Neural progenitor cell (in vitro differentiated cells): ENCODE results near the gene RBM15. TPM values are rescaled to one million over a fixed set of nuclear protein-coding genes. Genes with fewer than 3 reads are reported as not detected.

ENCODE experiments used
- DNase-seq: peaks from one replicate; pipeline ENCODE4 v3.0.0-alpha.2; 2016; ENCODE audit warnings: low spot score
- H2AFZ ChIP-seq: fragments of 200-600 bp; sonication (generic); replicated peaks from 2 replicates; pipeline ENCODE4 v1.6.1; 2016; ENCODE audit warnings: antibody characterized with exemption
- H3F3A ChIP-seq: fragments of 200-600 bp; sonication (generic); 2 replicates; pipeline ENCODE4 v1.6.1; 2016; ENCODE audit warnings: antibody characterized with exemption, low read depth
- H3K27ac ChIP-seq: fragments of 200-600 bp; sonication (generic); 2 replicates; pipeline ENCODE4 v1.5.1; 2016; ENCODE audit warnings: mild to moderate bottlenecking
- H3K27me3 ChIP-seq: fragments of 200-600 bp; sonication (generic); 2 replicates; pipeline ENCODE4 v1.6.1; 2016; ENCODE audit warnings: mild to moderate bottlenecking, moderate library complexity
- H3K36me3 ChIP-seq: fragments of 200-600 bp; sonication (generic); 2 replicates; pipeline ENCODE4 v1.5.1; 2016
- H3K4me1 ChIP-seq: fragments of 200-600 bp; sonication (generic); 2 replicates; pipeline ENCODE4 v1.6.1; 2016; ENCODE audit warnings: mixed run types
- H3K4me2 ChIP-seq: fragments of 200-600 bp; sonication (generic); 2 replicates; pipeline ENCODE4 v1.6.1; 2016
- H3K4me3 ChIP-seq: fragments of 200-600 bp; sonication (generic); 2 replicates; pipeline ENCODE4 v1.5.1; 2016
- H3K79me2 ChIP-seq: fragments of 200-600 bp; sonication (generic); 2 replicates; pipeline ENCODE4 v1.6.1; 2016; ENCODE audit warnings: low read depth
- H3K9ac ChIP-seq: fragments of 200-600 bp; sonication (generic); 2 replicates; pipeline ENCODE4 v1.6.1; 2016
- H3K9me3 ChIP-seq: fragments of 200-600 bp; sonication (generic); 2 replicates; pipeline ENCODE4 v1.5.1; 2016; ENCODE audit warnings: low read depth
- H4K20me1 ChIP-seq: fragments of 200-600 bp; sonication (generic); 2 replicates; pipeline ENCODE4 v1.6.1; 2016; ENCODE audit warnings: low read depth
- H3K27ac Mint-ChIP-seq: 3 replicates; pipeline ENCODE4 v1.8.0; 2021; ENCODE audit warnings: mixed read lengths
- H3K27me3 Mint-ChIP-seq: 2 replicates; pipeline ENCODE4 v1.8.0; 2022; ENCODE audit warnings: low read depth, mild to moderate bottlenecking, inconsistent platforms, moderate library complexity, mixed read lengths; ENCODE audit not compliant: insufficient read depth
- H3K36me3 Mint-ChIP-seq: 3 replicates; pipeline ENCODE4 v1.8.0; 2021; ENCODE audit warnings: mixed read lengths
- H3K4me1 Mint-ChIP-seq: 3 replicates; pipeline ENCODE4 v1.8.0; 2021; ENCODE audit warnings: mixed read lengths
- H3K4me3 Mint-ChIP-seq: 3 replicates; pipeline ENCODE4 v1.8.0; 2021; ENCODE audit warnings: mild to moderate bottlenecking, moderate library complexity, mixed read lengths
- H3K9me3 Mint-ChIP-seq: 3 replicates; pipeline ENCODE4 v1.8.0; 2020; ENCODE audit warnings: mixed read lengths
- CTCF ChIP-seq: fragments of 200-600 bp; sonication (generic); IDR thresholded peaks from 2 replicates; pipeline ENCODE4 v1.5.1; 2017; ENCODE audit warnings: antibody characterized with exemption, mild to moderate bottlenecking
- EZH2 ChIP-seq: fragments of 200-600 bp; sonication (generic); IDR thresholded peaks from 2 replicates; pipeline ENCODE4 v1.6.1; 2017; ENCODE audit warnings: antibody characterized with exemption, mild to moderate bottlenecking, moderate library complexity
- EZH2phosphoT487 ChIP-seq: fragments of 200-600 bp; sonication (generic); IDR thresholded peaks from 2 replicates; pipeline ENCODE4 v1.6.1; 2017; ENCODE audit warnings: antibody characterized with exemption
- total RNA-seq: library from RNA; depleted of rRNA; stranded (reverse); fragments of >200 nt; gene quantifications from 2 replicates; pipeline ENCODE4 v1.2.3, GENCODE V29; 2015; ENCODE audit warnings: low replicate concordance

Gene RBM15
- total RNA-seq, 1 donor from 2014 or later, result 66.9 TPM

- TF ChIP-seq EZH2 (no peak), CTCF (no peak), EZH2phosphoT487 (no peak)
- Histone ChIP-seq H3K36me3 (peaks cover 26% of the 10 kb centered on the region), H3K9ac (no peak overlapping the region), H3K4me3 (no peak overlapping the region), H3K27ac (no peak overlapping the region), H3K79me2 (peaks cover 100% of the 10 kb centered on the region), H2AFZ (no peak overlapping the region), H3K4me1 (peaks cover 8% of the 10 kb centered on the region), H3F3A (no peaks in the 10 kb centered on the region), H4K20me1 (peaks cover 92% of the 10 kb centered on the region), H3K27me3 (no peaks in the 10 kb centered on the region), H3K9me3 (no peaks in the 10 kb centered on the region), H3K4me2 (no peak overlapping the region)
- no peak for DNase-seq
- H3K9me3 Mint-ChIP-seq, result no peaks in the 10 kb centered on the region
- H3K4me1 Mint-ChIP-seq, result peaks cover 13% of the 10 kb centered on the region
- no peak overlapping the region for H3K4me3 Mint-ChIP-seq
- no peak overlapping the region for H3K27ac Mint-ChIP-seq
- no peaks in the 10 kb centered on the region for H3K27me3 Mint-ChIP-seq
- peaks cover 8% of the 10 kb centered on the region for H3K36me3 Mint-ChIP-seq
These were observed 16.1 kb downstream of the RBM15 start for GRCh38 chr1:110355321-110355720.

GRCh38 chr1:110356379-110356778, 17.2 kb downstream of the RBM15 start:
- no peak overlapping the region for H3K4me3 Mint-ChIP-seq
- H3K79me2 ChIP-seq, result peaks cover 98% of the 10 kb centered on the region

GRCh38 chr1:110360431-110360830, 21.3 kb downstream of the RBM15 start:
- no peak for DNase-seq
- Histone ChIP-seq H3K79me2 (peaks cover 97% of the 10 kb centered on the region), H3K36me3 (peaks cover 26% of the 10 kb centered on the region), H3K27ac (no peak overlapping the region), H3F3A (no peaks in the 10 kb centered on the region), H3K4me2 (no peak overlapping the region), H4K20me1 (peaks cover 57% of the 10 kb centered on the region), H3K27me3 (no peaks in the 10 kb centered on the region), H3K9me3 (no peaks in the 10 kb centered on the region), H3K4me1 (no peaks in the 10 kb centered on the region), H3K9ac (no peak overlapping the region), H2AFZ (no peak overlapping the region), H3K4me3 (no peak overlapping the region)
- Mint-ChIP-seq H3K27me3 (peaks cover under 1% of the 10 kb centered on the region), H3K36me3 (peaks cover 24% of the 10 kb centered on the region), H3K9me3 (no peaks in the 10 kb centered on the region), H3K4me1 (peaks cover 3% of the 10 kb centered on the region), H3K27ac (no peak overlapping the region), H3K4me3 (no peak overlapping the region)
- TF ChIP-seq CTCF, result no peak
- no peak for TF ChIP-seq EZH2
- no peak for TF ChIP-seq EZH2phosphoT487

More at GRCh38 chr1:110356379-110356778, 17.2 kb downstream of the RBM15 start:
- Histone ChIP-seq H3K4me3 (no peak overlapping the region), H3K27ac (no peak overlapping the region), H3K27me3 (no peaks in the 10 kb centered on the region), H4K20me1 (peaks cover 82% of the 10 kb centered on the region), H3K4me1 (no peaks in the 10 kb centered on the region), H3F3A (no peaks in the 10 kb centered on the region), H3K4me2 (no peak overlapping the region), H3K36me3 (peaks cover 28% of the 10 kb centered on the region), H3K9me3 (no peaks in the 10 kb centered on the region), H3K9ac (no peak overlapping the region), H2AFZ (no peak overlapping the region)
- H3K27me3 Mint-ChIP-seq, result no peaks in the 10 kb centered on the region
- TF ChIP-seq EZH2, result no peak
- DNase-seq, result no peak
- peaks cover 14% of the 10 kb centered on the region for H3K36me3 Mint-ChIP-seq
- no peaks in the 10 kb centered on the region for H3K9me3 Mint-ChIP-seq
- H3K27ac Mint-ChIP-seq, result no peak overlapping the region
- H3K4me1 Mint-ChIP-seq, result peaks cover 7% of the 10 kb centered on the region

GRCh38 chr1:110361856-110362255, 22.7 kb downstream of the RBM15 start:
- no peak overlapping the region for H3K4me3 ChIP-seq
- Mint-ChIP-seq H3K27me3 (peaks cover 3% of the 10 kb centered on the region), H3K27ac (no peak overlapping the region), H3K9me3 (no peaks in the 10 kb centered on the region), H3K36me3 (peaks cover 26% of the 10 kb centered on the region), H3K4me3 (no peak overlapping the region), H3K4me1 (no peaks in the 10 kb centered on the region)
- peaks cover 16% of the 10 kb centered on the region for H3K36me3 ChIP-seq
- H3K9me3 ChIP-seq, result no peaks in the 10 kb centered on the region
- peaks cover 46% of the 10 kb centered on the region for H4K20me1 ChIP-seq
- peaks cover 96% of the 10 kb centered on the region for H3K79me2 ChIP-seq
- no peak overlapping the region for H3K4me2 ChIP-seq
- no peak overlapping the region for H3K27ac ChIP-seq
- no peak overlapping the region for H3K9ac ChIP-seq
- DNase-seq, result no peak
- TF ChIP-seq EZH2, result no peak
- TF ChIP-seq EZH2phosphoT487, result no peak
- no peak for TF ChIP-seq CTCF
- no peaks in the 10 kb centered on the region for H3F3A ChIP-seq
- no peaks in the 10 kb centered on the region for H3K27me3 ChIP-seq
- H3K4me1 ChIP-seq, result no peaks in the 10 kb centered on the region
- no peak overlapping the region for H2AFZ ChIP-seq
